Fibroblast of lung (primary cell): ENCODE data around the gene CDH1.

Experiments
- EZH2 ChIP-seq: IDR thresholded peaks from 2 replicates; pipeline ENCODE4 v1.5.1; 2012; ENCODE audit warnings: low read length, control low read depth, mild to moderate bottlenecking; ENCODE audit errors: missing control alignments
- TF ChIP-seq, protein P1 (sequence below), 2 donors: IDR thresholded peaks in 1 of 2; conservative IDR thresholded peaks in 1 of 2; 1 replicate in 1 of 2; 2 replicates in 1 of 2; pipeline ENCODE4 v1.5.1; 2011 to 2012; ENCODE audit warnings: low read length in 2 of 2, control low read depth in 1 of 2, inconsistent platforms in 1 of 2, low read depth in 1 of 2, mild to moderate bottlenecking in 1 of 2

DNA sequence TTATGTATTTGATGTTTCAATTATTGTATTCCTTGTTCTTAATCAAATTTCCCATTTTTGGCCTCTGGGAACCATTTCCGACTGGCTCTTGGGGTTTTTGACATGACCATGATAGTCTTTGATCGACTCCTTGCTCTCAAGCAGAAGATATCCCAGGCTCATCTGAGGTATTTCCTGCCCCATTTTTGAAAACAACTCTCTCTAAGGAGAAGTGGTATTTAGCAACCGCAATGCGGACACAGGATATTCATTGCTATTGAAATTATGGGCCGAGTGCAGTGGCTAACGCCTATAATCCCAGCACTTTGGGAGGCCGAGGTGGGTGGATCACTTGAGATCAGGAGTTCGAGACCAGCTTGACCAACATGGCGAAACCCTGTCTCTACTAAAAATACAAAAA, 111.7 kb downstream of the CDH1 start:
- TF ChIP-seq, protein P1, sequence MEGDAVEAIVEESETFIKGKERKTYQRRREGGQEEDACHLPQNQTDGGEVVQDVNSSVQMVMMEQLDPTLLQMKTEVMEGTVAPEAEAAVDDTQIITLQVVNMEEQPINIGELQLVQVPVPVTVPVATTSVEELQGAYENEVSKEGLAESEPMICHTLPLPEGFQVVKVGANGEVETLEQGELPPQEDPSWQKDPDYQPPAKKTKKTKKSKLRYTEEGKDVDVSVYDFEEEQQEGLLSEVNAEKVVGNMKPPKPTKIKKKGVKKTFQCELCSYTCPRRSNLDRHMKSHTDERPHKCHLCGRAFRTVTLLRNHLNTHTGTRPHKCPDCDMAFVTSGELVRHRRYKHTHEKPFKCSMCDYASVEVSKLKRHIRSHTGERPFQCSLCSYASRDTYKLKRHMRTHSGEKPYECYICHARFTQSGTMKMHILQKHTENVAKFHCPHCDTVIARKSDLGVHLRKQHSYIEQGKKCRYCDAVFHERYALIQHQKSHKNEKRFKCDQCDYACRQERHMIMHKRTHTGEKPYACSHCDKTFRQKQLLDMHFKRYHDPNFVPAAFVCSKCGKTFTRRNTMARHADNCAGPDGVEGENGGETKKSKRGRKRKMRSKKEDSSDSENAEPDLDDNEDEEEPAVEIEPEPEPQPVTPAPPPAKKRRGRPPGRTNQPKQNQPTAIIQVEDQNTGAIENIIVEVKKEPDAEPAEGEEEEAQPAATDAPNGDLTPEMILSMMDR (conservative IDR thresholded peaks at IDR 0.05 in 1 of 2, IDR thresholded peaks at IDR 0.05 in 1 of 2; ENCODE audit: low read depth in 1 of 2, low read length in 2 of 2) = no peak
- TF ChIP-seq EZH2 = no peak
